Liver (tissue), 3 donors: ENCODE measurements around the gene XXYLT1.
"Not testable (repeated sequence)": the region's sequence is repeated elsewhere in the genome, so short reads cannot be mapped to it uniquely, and the experiment has no call there.

Experiments used
- CTCF ChIP-seq: fragments of 150-350 bp; IDR thresholded peaks from 2 replicates; pipeline ENCODE4 v1.5.1; 2017; ENCODE audit warnings: improper control_type of control experiment, low read depth, low read length; ENCODE audit not compliant: missing input control
- FOXA1 ChIP-seq: IDR thresholded peaks from 2 replicates; pipeline ENCODE4 v1.6.1; 2016; ENCODE audit warnings: antibody characterized with exemption
- GABPA ChIP-seq, 2 donors: IDR thresholded peaks in 1 of 2; conservative IDR thresholded peaks in 1 of 2; 2 replicates each; pipeline ENCODE4 v1.6.1; 2016; ENCODE audit warnings: antibody characterized with exemption in 2 of 2, mild to moderate bottlenecking in 1 of 2, moderate library complexity in 1 of 2
- MAX ChIP-seq: IDR thresholded peaks from 2 replicates; pipeline ENCODE4 v1.6.1; 2016; ENCODE audit warnings: antibody characterized with exemption
- NR2F2 ChIP-seq: IDR thresholded peaks from 2 replicates; pipeline ENCODE4 v1.6.1; 2016; ENCODE audit warnings: antibody characterized with exemption
- RAD21 ChIP-seq, 2 donors: IDR thresholded peaks; 2 replicates each; pipeline ENCODE4 v1.6.1; 2016; ENCODE audit warnings: antibody characterized with exemption in 2 of 2, mild to moderate bottlenecking in 2 of 2
- RXRA ChIP-seq, 2 donors: IDR thresholded peaks; 2 replicates each; pipeline ENCODE4 v1.6.1; 2017 to 2018; ENCODE audit warnings: antibody characterized with exemption in 2 of 2, mild to moderate bottlenecking in 1 of 2
- SP1 ChIP-seq: IDR thresholded peaks from 2 replicates; pipeline ENCODE4 v1.6.1; 2018; ENCODE audit warnings: antibody characterized with exemption, mild to moderate bottlenecking
- TAF1 ChIP-seq: conservative IDR thresholded peaks from 2 replicates; pipeline ENCODE4 v1.6.1; 2016; ENCODE audit warnings: antibody characterized with exemption, mild to moderate bottlenecking
- YY1 ChIP-seq: IDR thresholded peaks from 2 replicates; pipeline ENCODE4 v1.6.1; 2016; ENCODE audit warnings: antibody characterized with exemption, mild to moderate bottlenecking
- ZBTB33 ChIP-seq: IDR thresholded peaks from 2 replicates; pipeline ENCODE4 v1.6.1; 2016; ENCODE audit warnings: antibody characterized with exemption
- donor health status: healthy.
- donor health status: healthy.

- not testable (repeated sequence) for TF ChIP-seq RXRA (IDR thresholded peaks at IDR 0.05); CTCF; YY1; FOXA1; NR2F2; GABPA (IDR thresholded peaks at IDR 0.05 in 1 of 2, conservative IDR thresholded peaks at IDR 0.05 in 1 of 2); MAX; SP1; ZBTB33; RAD21 (IDR thresholded peaks at IDR 0.05); TAF1
Measured at GRCh38 chr3:195087840-195088601, 182.9 kb downstream of the XXYLT1 start.
